ENCODE measurements around the gene SERPINI2.

Gene SERPINI2

GRCh38 chr3:167469381-167469780 lies 4.5 kb downstream of the SERPINI2 start:
- no peak for TF ChIP-seq CTCF (IDR thresholded peaks at IDR 0.05; ENCODE audit: poor library complexity, severe bottlenecking)
- no peaks in the 10 kb centered on the region for H3K36me3 ChIP-seq (ENCODE audit: low read depth)
- H3K4me1 ChIP-seq (ENCODE audit: insufficient read depth, poor library complexity, severe bottlenecking): no peaks in the 10 kb centered on the region

GRCh38 chr3:167467848-167468611 lies 5.8 kb downstream of the SERPINI2 start:
- no peak for TF ChIP-seq CTCF (IDR thresholded peaks at IDR 0.05; ENCODE audit: poor library complexity, severe bottlenecking)
- ATAC-seq (ENCODE audit: low read depth) (no peak), DNase-seq (ENCODE audit: low spot score) (no peak)
- no peaks in the 10 kb centered on the region for H3K4me1 ChIP-seq (ENCODE audit: insufficient read depth, poor library complexity, severe bottlenecking)
- H3K4me3 ChIP-seq (ENCODE audit: severe bottlenecking): no peak overlapping the region
- no peak overlapping the region for H3K27ac ChIP-seq (ENCODE audit: poor library complexity, severe bottlenecking)
- H3K36me3 ChIP-seq (ENCODE audit: low read depth): no peaks in the 10 kb centered on the region
- H3K27me3 ChIP-seq (ENCODE audit: insufficient read depth, poor library complexity, severe bottlenecking): peaks cover 2% of the 10 kb centered on the region
- no peaks in the 10 kb centered on the region for H3K9me3 ChIP-seq (ENCODE audit: severe bottlenecking)

More at GRCh38 chr3:167469381-167469780, 4.5 kb downstream of the SERPINI2 start:
- no peak for DNase-seq (ENCODE audit: low spot score)
- no peak overlapping the region for H3K27ac ChIP-seq (ENCODE audit: poor library complexity, severe bottlenecking)
- ATAC-seq (ENCODE audit: low read depth): no peak
- H3K27me3 ChIP-seq (ENCODE audit: insufficient read depth, poor library complexity, severe bottlenecking): peaks cover 2% of the 10 kb centered on the region
- no peak overlapping the region for H3K4me3 ChIP-seq (ENCODE audit: severe bottlenecking)
- H3K9me3 ChIP-seq (ENCODE audit: severe bottlenecking): no peaks in the 10 kb centered on the region

GRCh38 chr3:167466966-167467365 lies 6.9 kb downstream of the SERPINI2 start:
- H3K27ac ChIP-seq (ENCODE audit: poor library complexity, severe bottlenecking): no peak overlapping the region
- DNase-seq (ENCODE audit: low spot score): no peak
- no peak for ATAC-seq (ENCODE audit: low read depth)
- H3K9me3 ChIP-seq (ENCODE audit: severe bottlenecking): no peaks in the 10 kb centered on the region
- TF ChIP-seq CTCF (IDR thresholded peaks at IDR 0.05; ENCODE audit: poor library complexity, severe bottlenecking): no peak
- H3K36me3 ChIP-seq (ENCODE audit: low read depth): no peaks in the 10 kb centered on the region
- H3K4me1 ChIP-seq (ENCODE audit: insufficient read depth, poor library complexity, severe bottlenecking): no peaks in the 10 kb centered on the region
- H3K27me3 ChIP-seq (ENCODE audit: insufficient read depth, poor library complexity, severe bottlenecking): no peaks in the 10 kb centered on the region
- H3K4me3 ChIP-seq (ENCODE audit: severe bottlenecking): no peak overlapping the region

- Histone ChIP-seq H3K4me1 (ENCODE audit: insufficient read depth, poor library complexity, severe bottlenecking) (no peaks in the 10 kb centered on the region), H3K4me3 (ENCODE audit: severe bottlenecking) (no peak overlapping the region), H3K9me3 (ENCODE audit: severe bottlenecking) (no peaks in the 10 kb centered on the region), H3K36me3 (ENCODE audit: low read depth) (no peaks in the 10 kb centered on the region), H3K27ac (ENCODE audit: poor library complexity, severe bottlenecking) (no peak overlapping the region), H3K27me3 (ENCODE audit: insufficient read depth, poor library complexity, severe bottlenecking) (no peaks in the 10 kb centered on the region)
- no peak for TF ChIP-seq CTCF (IDR thresholded peaks at IDR 0.05; ENCODE audit: poor library complexity, severe bottlenecking)
- no peak for ATAC-seq (ENCODE audit: low read depth)
- DNase-seq (ENCODE audit: low spot score): no peak
Observed at GRCh38 chr3:167456157-167456799, 17.6 kb downstream of the SERPINI2 start.

- Histone ChIP-seq H3K27me3 (ENCODE audit: insufficient read depth, poor library complexity, severe bottlenecking) (no peaks in the 10 kb centered on the region), H3K36me3 (ENCODE audit: low read depth) (no peaks in the 10 kb centered on the region), H3K4me1 (ENCODE audit: insufficient read depth, poor library complexity, severe bottlenecking) (no peaks in the 10 kb centered on the region), H3K9me3 (ENCODE audit: severe bottlenecking) (no peaks in the 10 kb centered on the region), H3K4me3 (ENCODE audit: severe bottlenecking) (no peak overlapping the region), H3K27ac (ENCODE audit: poor library complexity, severe bottlenecking) (no peak overlapping the region)
- no peak for TF ChIP-seq CTCF (IDR thresholded peaks at IDR 0.05; ENCODE audit: poor library complexity, severe bottlenecking)
- ATAC-seq (ENCODE audit: low read depth) (no peak), DNase-seq (ENCODE audit: low spot score) (no peak)
Observed at GRCh38 chr3:167453815-167454214, 20.0 kb downstream of the SERPINI2 start.
